Cardiac muscle cell (in vitro differentiated cells and primary cell): ENCODE data around the gene POLR2C. TPM values are rescaled to one million over a fixed set of nuclear protein-coding genes. Genes with fewer than 3 reads are reported as not detected.

ENCODE experiments used
- DNase-seq, 2 donors: peaks; one replicate each; pipeline versions ENCODE4 v3.0.0 to v3.0.0-alpha.2; 2010 to 2017; ENCODE audit warnings: low read depth in 1 of 2, low spot score in 1 of 2
- H3K27ac ChIP-seq: fragments of 200-600 bp; sonication (generic); 2 replicates; pipeline ENCODE4 v1.5.1; 2016
- H3K27me3 ChIP-seq: fragments of 200-600 bp; sonication (generic); 2 replicates; pipeline ENCODE4 v1.6.0; 2016; ENCODE audit warnings: control low read depth
- H3K36me3 ChIP-seq: fragments of 200-600 bp; sonication (generic); 2 replicates; pipeline ENCODE4 v1.5.1; 2016; ENCODE audit warnings: control low read depth
- H3K4me1 ChIP-seq: fragments of 200-600 bp; sonication (generic); 2 replicates; pipeline ENCODE4 v1.8.1; 2017; ENCODE audit warnings: low read depth, mild to moderate bottlenecking, mixed run types
- H3K4me3 ChIP-seq: fragments of 200-600 bp; sonication (generic); 2 replicates; pipeline ENCODE4 v1.5.1; 2016; ENCODE audit warnings: mild to moderate bottlenecking
- H3K9me3 ChIP-seq: fragments of 200-600 bp; sonication (generic); 2 replicates; pipeline ENCODE4 v1.5.1; 2017; ENCODE audit warnings: low read depth, mild to moderate bottlenecking, control low read depth
- CTCF ChIP-seq: IDR thresholded peaks from 2 replicates; pipeline ENCODE4 v1.5.1; 2012; ENCODE audit warnings: low read depth, mild to moderate bottlenecking, low read length
- polyA plus RNA-seq: library from polyadenylated mRNA; unstranded; fragments of >200 nt; fragmentation: Nextera tagmentation; extraction: Ambion mirVana; gene quantifications from 2 replicates; pipeline ENCODE4 v1.2.1, GENCODE V29; 2016
- total RNA-seq: library from RNA; depleted of rRNA; stranded (reverse); fragments of >200 nt; gene quantifications from 2 replicates; pipeline ENCODE4 v1.2.3, GENCODE V29; 2016

Gene POLR2C
- total and polyA plus RNA-seq, 2 experiments from 2014 or later = 83.5 to 126 TPM

- Histone ChIP-seq H3K4me1 (peaks cover 80% of the 10 kb centered on the region), H3K27ac (peak overlapping the region; percentile 97), H3K4me3 (no peak overlapping the region), H3K36me3 (no peaks in the 10 kb centered on the region), H3K27me3 (no peaks in the 10 kb centered on the region), H3K9me3 (no peaks in the 10 kb centered on the region)
- DNase-seq = no peak
- no peak for TF ChIP-seq CTCF
Measured at GRCh38 chr16:57504001-57504400, 41.5 kb downstream of the POLR2C start.

- H3K4me3 ChIP-seq = no peak overlapping the region
- peak overlapping the region; percentile 97 for H3K27ac ChIP-seq
- peaks cover 83% of the 10 kb centered on the region for H3K4me1 ChIP-seq
- H3K27me3 ChIP-seq = no peaks in the 10 kb centered on the region
- no peak for DNase-seq
- H3K9me3 ChIP-seq = no peaks in the 10 kb centered on the region
- TF ChIP-seq CTCF = no peak
- H3K36me3 ChIP-seq = no peaks in the 10 kb centered on the region
Measured at GRCh38 chr16:57504491-57504890, 42.0 kb downstream of the POLR2C start.

GRCh38 chr16:57505169-57505568 is 42.7 kb downstream of the POLR2C start:
- Histone ChIP-seq H3K4me3 (no peak overlapping the region), H3K4me1 (peaks cover 86% of the 10 kb centered on the region), H3K36me3 (no peaks in the 10 kb centered on the region), H3K9me3 (no peaks in the 10 kb centered on the region), H3K27ac (peak overlapping the region; percentile 76), H3K27me3 (no peaks in the 10 kb centered on the region)
- no peak for TF ChIP-seq CTCF
- no peak for DNase-seq

GRCh38 chr16:57507136-57508034 is 44.9 kb downstream of the POLR2C start:
- no peaks in the 10 kb centered on the region for H3K9me3 ChIP-seq
- no peak overlapping the region for H3K4me3 ChIP-seq
- H3K4me1 ChIP-seq = peaks cover 82% of the 10 kb centered on the region
- peak overlapping the region; percentile 99 for H3K27ac ChIP-seq
- TF ChIP-seq CTCF = no peak
- no peaks in the 10 kb centered on the region for H3K27me3 ChIP-seq
- no peaks in the 10 kb centered on the region for H3K36me3 ChIP-seq
- no peak for DNase-seq

- H3K27ac ChIP-seq = peak overlapping the region; percentile 99
- H3K4me3 ChIP-seq = no peak overlapping the region
- no peaks in the 10 kb centered on the region for H3K27me3 ChIP-seq
- H3K9me3 ChIP-seq = no peaks in the 10 kb centered on the region
- H3K4me1 ChIP-seq = peaks cover 81% of the 10 kb centered on the region
- TF ChIP-seq CTCF = no peak
- DNase-seq = no peak
- H3K36me3 ChIP-seq = no peaks in the 10 kb centered on the region
Measured at GRCh38 chr16:57508035-57508425, 45.6 kb downstream of the POLR2C start.
